Gastrocnemius medialis (tissue), 4 donors: Measurements from ENCODE around the gene HECA.

Experiments
- CTCF ChIP-seq, 5 experiments: fragments of 450-650 bp in 3 of 5; fragments of 200-600 bp in 2 of 5; sonication (generic) in 2 of 5; IDR thresholded peaks in 4 of 5; conservative IDR thresholded peaks in 1 of 5; 1 replicate in 4 of 5; 2 replicates in 1 of 5; pipeline ENCODE4 v1.5.1; 2016 to 2019; ENCODE audit warnings: antibody characterized with exemption in 5 of 5, mild to moderate bottlenecking in 3 of 5, moderate library complexity in 3 of 5
- POLR2A ChIP-seq, 2 donors: fragments of 450-650 bp; IDR thresholded peaks; one replicate each; pipeline ENCODE4 v1.6.1; 2017; ENCODE audit warnings: antibody characterized with exemption in 2 of 2, mild to moderate bottlenecking in 2 of 2, moderate library complexity in 2 of 2

- peak in 1 of 5 experiments; percentile 5 for TF ChIP-seq CTCF (IDR thresholded peaks at IDR 0.05 in 4 of 5, conservative IDR thresholded peaks at IDR 0.05 in 1 of 5)
- TF ChIP-seq POLR2A (IDR thresholded peaks at IDR 0.05), result peak; percentile 88 to 97
Measured at GRCh38 chr6:139134817-139135577, at the start of gene HECA.
